GM18507 (cell line): ENCODE results near the gene LAMTOR2.
"Not testable (repeated sequence)": the region's sequence is repeated elsewhere in the genome, so short reads cannot be mapped to it uniquely, and the experiment has no call there.

ENCODE experiments used
- DNase-seq: peaks from one replicate; pipeline ENCODE4 v3.0.0; 2011; ENCODE audit warnings: low read depth; ENCODE audit not compliant: insufficient read length; ENCODE audit errors: extremely low spot score
- FAIRE-seq: peaks from 2 replicates; lab custom pipeline; 2011; peaks lifted over from hg19 to GRCh38; lab: Jason Lieb, UNC

LAMTOR2 gene

DNA sequence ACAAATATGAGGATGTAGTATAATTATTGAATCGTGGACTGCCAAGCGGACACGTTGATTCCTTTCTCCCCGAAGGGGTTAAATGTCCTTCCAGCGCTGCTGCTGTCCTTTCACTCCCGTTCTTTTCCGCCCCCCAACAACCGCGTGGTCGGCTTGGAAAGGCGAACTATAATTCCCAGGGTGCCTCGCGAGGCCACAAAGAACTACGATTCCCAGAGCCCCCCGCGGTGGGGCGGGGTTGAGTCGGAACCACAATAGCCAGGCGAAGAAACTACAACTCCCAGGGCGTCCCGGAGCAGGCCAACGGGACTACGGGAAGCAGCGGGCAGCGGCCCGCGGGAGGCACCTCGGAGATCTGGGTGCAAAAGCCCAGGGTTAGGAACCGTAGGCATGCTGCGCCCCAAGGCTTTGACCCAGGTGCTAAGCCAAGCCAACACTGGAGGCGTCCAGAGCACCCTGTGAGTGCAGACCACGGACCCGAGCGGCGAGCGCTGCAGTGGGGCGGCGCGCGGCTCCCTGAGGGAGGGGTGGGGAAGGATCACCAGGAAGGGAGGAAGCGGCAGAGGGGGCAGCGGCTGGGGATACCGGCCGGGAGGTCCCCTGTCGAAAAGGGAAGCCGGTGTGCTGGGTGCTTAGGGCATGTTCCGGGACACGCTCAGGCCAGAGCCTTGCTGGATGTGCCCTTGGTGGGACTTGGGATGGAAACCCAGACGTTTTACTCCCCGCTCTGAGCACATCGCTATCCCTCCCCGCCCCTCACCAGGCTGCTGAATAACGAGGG, at the start of gene LAMTOR2:
Gene LAMTOR2 (plus strand): TSS at position 283 of the 781 bp plus-strand sequence. CDS start 108 bp downstream, at position 391.
- FAIRE-seq: peak; percentile 94
- peak; percentile 89 for DNase-seq

- FAIRE-seq: peak; percentile 29
- no peak for DNase-seq
Observed at GRCh38 chr1:156004843-156005584, 49.6 kb upstream of the LAMTOR2 start.

- no peak for DNase-seq
- no peak for FAIRE-seq
Observed at GRCh38 chr1:156006666-156007376, 47.8 kb upstream of the LAMTOR2 start.

- FAIRE-seq (no peak), DNase-seq (no peak)
Observed at GRCh38 chr1:156009404-156009803, 45.2 kb upstream of the LAMTOR2 start.

- DNase-seq: no peak
- FAIRE-seq: peak; percentile 89
Observed at GRCh38 chr1:156012051-156012817, 42.3 kb upstream of the LAMTOR2 start.

DNA sequence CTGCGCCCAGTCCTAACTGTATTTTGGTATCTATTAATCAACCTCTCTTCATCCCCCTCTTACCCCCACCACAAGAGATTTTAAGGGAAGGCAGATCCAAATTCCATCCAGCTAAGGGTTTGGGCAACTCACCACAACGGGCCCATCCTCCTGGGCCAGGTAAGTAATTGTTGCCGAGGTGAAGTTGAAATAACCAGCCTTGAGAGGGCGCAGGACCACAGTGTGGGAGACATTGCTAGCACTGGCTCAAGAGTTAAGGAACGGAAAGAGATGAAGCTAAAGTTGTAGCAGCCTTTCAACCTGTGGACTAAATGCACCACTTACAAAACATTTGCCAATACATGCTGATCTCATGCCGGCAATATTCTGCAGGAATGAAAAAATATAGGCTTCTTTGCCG, 39.8 kb upstream of the LAMTOR2 start:
- FAIRE-seq: no peak
- no peak for DNase-seq

DNA sequence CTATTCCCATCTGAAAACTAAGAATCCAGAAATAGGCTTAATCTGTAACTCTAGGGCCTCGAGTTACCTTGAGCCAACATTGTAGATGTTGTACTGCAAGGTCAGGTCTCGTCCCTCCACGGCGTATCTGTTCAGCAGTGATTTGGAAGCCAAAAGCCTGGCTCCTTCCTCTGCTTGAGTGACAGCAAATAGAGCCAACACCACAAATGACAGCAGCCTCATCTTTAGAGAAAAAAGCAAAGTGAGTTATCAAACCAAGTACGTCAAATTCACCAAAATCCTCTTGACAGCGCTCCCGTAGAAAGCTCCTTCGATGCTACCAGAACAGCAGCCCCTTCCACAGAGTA, 34.7 kb upstream of the LAMTOR2 start:
- FAIRE-seq (no peak), DNase-seq (no peak)

GRCh38 chr1:156020293-156021092, 34.1 kb upstream of the LAMTOR2 start, which contains the start of gene SSR2:
TSS of gene SSR2 (minus strand) at chr1:156020951. CDS start at chr1:156020167, 784 bp downstream.
- FAIRE-seq: peak; percentile 96
- peak; percentile 97 for DNase-seq

- FAIRE-seq (no peak), DNase-seq (no peak)
Observed at GRCh38 chr1:156021093-156021428, 33.5 kb upstream of the LAMTOR2 start.

DNA sequence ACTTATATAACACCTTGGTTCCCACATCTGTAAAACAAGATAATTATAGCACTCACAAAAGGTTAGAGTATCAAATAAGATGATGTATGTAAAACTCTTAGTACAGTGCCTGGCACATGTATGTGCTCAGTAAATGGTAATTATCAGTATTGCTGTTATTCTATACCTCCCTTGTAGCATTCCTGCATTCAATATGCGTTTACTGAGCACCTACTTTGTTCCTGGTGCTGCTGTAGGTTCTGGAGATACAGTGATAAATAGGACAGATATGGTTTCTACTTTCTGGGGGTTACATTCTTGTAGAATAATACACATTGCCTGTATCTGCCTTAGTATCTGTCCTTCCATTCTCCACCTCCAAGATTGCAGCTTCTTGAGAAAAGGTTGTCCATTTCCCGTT, 32.6 kb upstream of the LAMTOR2 start:
- FAIRE-seq (no peak), DNase-seq (no peak)

DNA sequence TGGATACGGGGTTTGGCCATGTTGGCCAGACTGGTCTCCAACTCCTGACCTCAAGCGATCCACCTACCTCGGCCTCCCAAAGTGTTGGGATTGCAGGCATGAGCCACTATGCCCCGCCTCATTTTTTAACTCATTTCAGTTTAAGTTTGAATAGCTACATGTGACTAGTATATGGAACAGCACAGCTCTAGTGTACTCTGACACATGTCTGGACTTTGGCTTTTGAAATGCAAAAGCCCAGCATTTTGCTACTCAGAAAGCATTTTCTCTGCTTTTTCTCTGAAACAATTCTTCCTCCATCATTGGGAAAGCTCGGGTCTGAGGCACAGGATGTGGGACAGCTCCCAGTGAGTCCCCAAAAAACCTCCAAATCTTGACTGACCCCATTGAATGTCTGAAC, 29.8 kb upstream of the LAMTOR2 start:
- FAIRE-seq: no peak

GRCh38 chr1:156025876-156026275, 28.7 kb upstream of the LAMTOR2 start:
- DNase-seq: no peak

More for the DNA sequence above, 29.8 kb upstream of the LAMTOR2 start:
- no peak for DNase-seq

GRCh38 chr1:156026588-156026987, 28.0 kb upstream of the LAMTOR2 start:
- FAIRE-seq: no peak
- no peak for DNase-seq

More at GRCh38 chr1:156025876-156026275, 28.7 kb upstream of the LAMTOR2 start:
- no peak for FAIRE-seq

DNA sequence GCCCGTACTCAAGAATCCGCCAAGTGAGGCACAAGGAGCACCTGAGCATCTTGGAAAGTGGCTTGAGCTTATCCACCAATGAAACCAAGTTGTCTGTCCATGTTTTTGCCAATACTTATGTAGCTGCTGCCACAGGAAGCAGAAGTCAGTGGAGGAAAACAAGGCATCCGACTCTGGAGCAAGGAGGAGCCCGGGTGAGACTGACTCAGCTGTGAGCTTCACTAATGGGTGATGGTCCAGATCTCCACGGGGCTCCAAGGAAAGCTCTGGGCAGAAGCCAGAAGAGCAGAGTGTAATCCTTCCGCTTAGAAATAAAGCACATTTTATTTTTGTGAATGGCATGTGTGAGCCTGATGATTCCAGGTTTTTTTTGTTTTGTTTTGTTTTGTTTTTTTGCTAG, 21.6 kb upstream of the LAMTOR2 start:
- FAIRE-seq: no peak
- no peak for DNase-seq

GRCh38 chr1:156034991-156035390, 19.6 kb upstream of the LAMTOR2 start:
- DNase-seq, FAIRE-seq: not testable (repeated sequence)

DNA sequence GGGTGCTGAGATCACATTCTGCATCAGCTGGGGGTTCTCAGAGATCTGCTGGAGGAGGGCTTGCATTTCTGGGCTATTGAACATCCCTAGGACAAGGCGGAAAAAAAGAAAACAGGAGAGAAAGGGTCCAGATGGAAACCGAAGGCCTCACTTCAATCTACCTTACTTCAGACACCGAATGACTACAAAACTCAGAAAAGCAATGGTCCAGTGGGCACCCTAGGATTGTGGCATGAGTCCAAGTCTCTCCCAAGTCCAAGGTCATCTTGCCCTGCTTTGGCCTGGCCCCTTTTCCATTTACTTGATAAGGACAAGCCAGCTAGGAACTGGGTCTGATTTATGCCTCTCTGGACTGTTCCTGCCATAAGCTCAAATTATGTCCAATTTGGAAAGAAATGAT, 11.8 kb upstream of the LAMTOR2 start:
- FAIRE-seq: no peak
- no peak for DNase-seq

- FAIRE-seq (no peak), DNase-seq (no peak)
Observed at GRCh38 chr1:156045076-156045475, 9.5 kb upstream of the LAMTOR2 start.

GRCh38 chr1:156048663-156049258, 5.8 kb upstream of the LAMTOR2 start:
- FAIRE-seq: no peak

More at GRCh38 chr1:156048663-156049258, 5.8 kb upstream of the LAMTOR2 start:
- no peak for DNase-seq
